ENCODE data around the gene MAGEA6. TPM values are rescaled to one million over a fixed set of nuclear protein-coding genes. Genes with fewer than 3 reads are reported as not detected.
"Not testable (repeated sequence)": the region's sequence is repeated elsewhere in the genome, so short reads cannot be mapped to it uniquely, and the experiment has no call there.

Gene MAGEA6
- total RNA-seq, 3 donors from 2014 or later: not detected

- no peaks in the 10 kb centered on the region for H3K36me3 ChIP-seq
- intact Hi-C loops (cut with DNase I; ENCODE audit: low total_unique reads): no loop called here
- no peak overlapping the region for H3K4me3 ChIP-seq
- H3K4me1 ChIP-seq: no peaks in the 10 kb centered on the region
- H3K27me3 ChIP-seq: peaks cover 0 to 14% of the 10 kb centered on the region in 2 donors
- no peaks in the 10 kb centered on the region for H3K9me3 ChIP-seq
- DNase-seq (ENCODE audit: low spot score in 2 of 2): no peak
- no peak overlapping the region for H3K27ac ChIP-seq
- TF ChIP-seq POLR2A (IDR thresholded peaks at IDR 0.05): no peak
- TF ChIP-seq, protein P1, sequence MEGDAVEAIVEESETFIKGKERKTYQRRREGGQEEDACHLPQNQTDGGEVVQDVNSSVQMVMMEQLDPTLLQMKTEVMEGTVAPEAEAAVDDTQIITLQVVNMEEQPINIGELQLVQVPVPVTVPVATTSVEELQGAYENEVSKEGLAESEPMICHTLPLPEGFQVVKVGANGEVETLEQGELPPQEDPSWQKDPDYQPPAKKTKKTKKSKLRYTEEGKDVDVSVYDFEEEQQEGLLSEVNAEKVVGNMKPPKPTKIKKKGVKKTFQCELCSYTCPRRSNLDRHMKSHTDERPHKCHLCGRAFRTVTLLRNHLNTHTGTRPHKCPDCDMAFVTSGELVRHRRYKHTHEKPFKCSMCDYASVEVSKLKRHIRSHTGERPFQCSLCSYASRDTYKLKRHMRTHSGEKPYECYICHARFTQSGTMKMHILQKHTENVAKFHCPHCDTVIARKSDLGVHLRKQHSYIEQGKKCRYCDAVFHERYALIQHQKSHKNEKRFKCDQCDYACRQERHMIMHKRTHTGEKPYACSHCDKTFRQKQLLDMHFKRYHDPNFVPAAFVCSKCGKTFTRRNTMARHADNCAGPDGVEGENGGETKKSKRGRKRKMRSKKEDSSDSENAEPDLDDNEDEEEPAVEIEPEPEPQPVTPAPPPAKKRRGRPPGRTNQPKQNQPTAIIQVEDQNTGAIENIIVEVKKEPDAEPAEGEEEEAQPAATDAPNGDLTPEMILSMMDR (IDR thresholded peaks at IDR 0.05): no peak
- TF ChIP-seq POLR2AphosphoS5 (IDR thresholded peaks at IDR 0.05): no peak
Measured at GRCh38 chrX:152738560-152738959, 30.9 kb downstream of the MAGEA6 start.

- H3K36me3 ChIP-seq; H3K9me3 ChIP-seq; H3K27ac ChIP-seq; H3K27me3 ChIP-seq; intact Hi-C loops (cut with DNase I; ENCODE audit: low total_unique reads); H3K4me3 ChIP-seq; H3K4me1 ChIP-seq; DNase-seq (ENCODE audit: low spot score in 2 of 2): not testable (repeated sequence)
Measured at GRCh38 chrX:152736528-152736927, 33.0 kb downstream of the MAGEA6 start.

GRCh38 chrX:152735860-152736511, 33.5 kb downstream of the MAGEA6 start:
- intact Hi-C loops (cut with DNase I; ENCODE audit: low total_unique reads): no loop called here
- TF ChIP-seq POLR2A (IDR thresholded peaks at IDR 0.05) (no peak), POLR2AphosphoS5 (IDR thresholded peaks at IDR 0.05) (no peak)
- TF ChIP-seq, protein P1 (IDR thresholded peaks at IDR 0.05): no peak
- DNase-seq (ENCODE audit: low spot score in 2 of 2): no peak
- Histone ChIP-seq H3K27me3 (peaks cover 0 to 9% of the 10 kb centered on the region in 2 donors), H3K36me3 (no peaks in the 10 kb centered on the region), H3K4me3 (no peak overlapping the region), H3K4me1 (no peaks in the 10 kb centered on the region), H3K27ac (no peak overlapping the region), H3K9me3 (no peaks in the 10 kb centered on the region)

- Histone ChIP-seq H3K9me3 (no peaks in the 10 kb centered on the region), H3K4me1 (no peaks in the 10 kb centered on the region), H3K36me3 (no peaks in the 10 kb centered on the region), H3K4me3 (no peak overlapping the region), H3K27me3 (peaks cover 0 to 9% of the 10 kb centered on the region in 2 donors), H3K27ac (no peak overlapping the region)
- no peak for DNase-seq (ENCODE audit: low spot score in 2 of 2)
- intact Hi-C loops (cut with DNase I; ENCODE audit: low total_unique reads): no loop called here
- TF ChIP-seq, protein P1 (IDR thresholded peaks at IDR 0.05): no peak
- no peak for TF ChIP-seq POLR2AphosphoS5 (IDR thresholded peaks at IDR 0.05)
- TF ChIP-seq POLR2A (IDR thresholded peaks at IDR 0.05): no peak
Measured at GRCh38 chrX:152735101-152735500, 34.4 kb downstream of the MAGEA6 start.

GRCh38 chrX:152734143-152734858, 35.2 kb downstream of the MAGEA6 start:
- intact Hi-C loops (cut with DNase I; ENCODE audit: low total_unique reads); H3K4me3 ChIP-seq; H3K36me3 ChIP-seq; H3K27ac ChIP-seq; H3K27me3 ChIP-seq; H3K9me3 ChIP-seq; DNase-seq (ENCODE audit: low spot score in 2 of 2); H3K4me1 ChIP-seq: not testable (repeated sequence)

GRCh38 chrX:152733261-152733975, 36.1 kb downstream of the MAGEA6 start, which contains the start of the genes CSAG1 and MAGEA12:
TSS of gene CSAG1 (minus strand) at chrX:152733721. CDS start at chrX:152732460, 1,261 bp downstream.
TSS of gene MAGEA12 (plus strand) at chrX:152733757. CDS start at chrX:152736162, 2,405 bp downstream.
- peaks cover 0 to 9% of the 10 kb centered on the region in 2 donors for H3K27me3 ChIP-seq
- no peaks in the 10 kb centered on the region for H3K4me1 ChIP-seq
- no peak within 1 kb of the TSS for H3K27ac ChIP-seq
- no peak for DNase-seq (ENCODE audit: low spot score in 2 of 2)
- no peaks in the 10 kb centered on the region for H3K36me3 ChIP-seq
- H3K4me3 ChIP-seq: no peak within 1 kb of the TSS
- no peaks in the 10 kb centered on the region for H3K9me3 ChIP-seq
- intact Hi-C loops (cut with DNase I; ENCODE audit: low total_unique reads): no loop called here
- TF ChIP-seq POLR2A (IDR thresholded peaks at IDR 0.05) (no peak), POLR2AphosphoS5 (IDR thresholded peaks at IDR 0.05) (no peak)
- TF ChIP-seq, protein P1 (IDR thresholded peaks at IDR 0.05): no peak
